ENCODE measurements around the gene PGA4.
"Not testable (repeated sequence)": the region's sequence is repeated elsewhere in the genome, so short reads cannot be mapped to it uniquely, and the experiment has no call there.

The PGA4 gene

GRCh38 chr11:61204502-61205059 is 17.6 kb upstream of the PGA4 start:
- DNase-seq (ENCODE audit: low spot score), result not testable (repeated sequence)

GRCh38 chr11:61207636-61208310 is 14.4 kb upstream of the PGA4 start:
- not testable (repeated sequence) for DNase-seq (ENCODE audit: low spot score)

DNA sequence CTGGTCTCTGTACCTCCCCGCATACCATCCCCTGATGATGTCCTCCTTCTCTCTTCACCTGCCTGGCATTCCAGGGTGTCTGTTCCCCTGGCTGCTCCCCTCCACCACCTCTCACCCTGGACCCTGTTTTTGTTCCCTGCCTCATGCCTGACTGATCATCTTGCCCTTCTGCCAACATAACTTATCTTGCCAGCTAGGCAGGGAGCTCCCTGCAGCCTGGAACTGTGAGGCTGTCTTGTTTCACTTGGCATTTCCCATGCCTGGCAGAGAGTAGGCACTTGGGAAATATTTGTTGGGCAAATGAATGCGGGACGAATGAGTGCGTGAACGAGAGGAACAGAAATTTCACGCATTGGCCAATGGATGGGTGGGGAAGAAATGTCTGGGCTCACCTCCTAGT is 11.5 kb upstream of the PGA4 start:
- DNase-seq (ENCODE audit: low spot score), result not testable (repeated sequence)

- not testable (repeated sequence) for DNase-seq (ENCODE audit: low spot score)
Measured at GRCh38 chr11:61211327-61211952, 10.7 kb upstream of the PGA4 start.

DNA sequence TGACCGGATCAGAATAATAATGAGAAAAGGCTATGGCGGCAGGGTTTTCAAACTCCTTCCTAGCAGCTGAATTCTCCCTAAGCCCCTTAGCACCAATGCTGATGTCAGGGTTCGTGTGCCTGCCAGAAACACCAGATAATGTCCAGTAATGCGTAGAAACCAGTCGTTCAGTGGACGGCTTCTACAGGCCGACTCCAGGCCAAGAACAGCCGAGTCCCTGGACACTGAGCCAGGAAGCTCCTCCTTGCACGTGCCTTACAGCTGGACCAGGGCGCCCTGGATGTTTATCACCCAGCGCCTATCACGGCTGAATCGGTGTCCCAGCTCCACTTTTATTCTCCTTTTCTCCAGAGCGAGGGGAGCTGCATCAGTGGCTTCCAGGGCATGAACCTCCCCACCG is 9.9 kb upstream of the PGA4 start:
- DNase-seq (ENCODE audit: low spot score), result not testable (repeated sequence)

- not testable (repeated sequence) for DNase-seq (ENCODE audit: low spot score)
Measured at GRCh38 chr11:61213711-61214324, 8.3 kb upstream of the PGA4 start.

DNA sequence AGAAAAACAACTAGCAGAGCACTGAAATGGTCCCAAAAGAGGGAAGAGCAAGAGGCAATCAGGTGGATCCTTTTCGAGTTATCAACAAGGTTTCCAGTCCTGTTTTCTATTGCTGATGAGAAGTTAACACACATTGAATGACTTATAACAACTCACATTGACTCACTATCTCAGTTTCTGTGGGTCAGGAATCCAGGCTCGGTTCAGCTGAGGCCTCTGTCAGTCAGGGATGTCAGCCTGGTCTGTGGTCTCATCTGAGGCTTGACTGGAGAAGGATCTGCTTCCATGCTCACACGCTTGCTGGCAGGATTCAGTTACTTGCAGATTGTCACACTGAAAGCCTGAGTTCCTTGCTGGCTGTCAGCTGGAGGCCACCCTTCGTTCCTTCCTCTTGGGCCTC is 3.8 kb upstream of the PGA4 start:
- not testable (repeated sequence) for DNase-seq (ENCODE audit: low spot score)

DNA sequence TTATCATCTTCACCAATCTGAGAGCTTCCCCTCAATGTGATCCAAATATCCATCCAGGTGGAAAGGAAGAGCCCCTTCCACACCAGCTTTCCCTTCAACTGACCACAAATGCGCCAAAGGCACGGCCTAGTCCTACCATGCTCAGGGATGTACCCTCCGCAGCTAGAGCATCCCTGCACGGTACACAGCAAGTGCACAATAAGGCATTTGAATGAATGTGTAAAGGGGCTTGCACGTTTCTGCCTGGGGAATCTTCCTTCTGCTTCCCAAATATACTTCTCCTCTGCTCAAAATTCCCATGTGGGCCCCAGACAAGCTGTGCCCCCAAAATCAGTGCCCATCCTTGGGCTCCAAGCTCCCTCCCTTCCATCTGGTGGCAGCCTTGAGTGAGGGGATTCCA is 3.1 kb upstream of the PGA4 start:
- DNase-seq (ENCODE audit: low spot score), result not testable (repeated sequence)

DNA sequence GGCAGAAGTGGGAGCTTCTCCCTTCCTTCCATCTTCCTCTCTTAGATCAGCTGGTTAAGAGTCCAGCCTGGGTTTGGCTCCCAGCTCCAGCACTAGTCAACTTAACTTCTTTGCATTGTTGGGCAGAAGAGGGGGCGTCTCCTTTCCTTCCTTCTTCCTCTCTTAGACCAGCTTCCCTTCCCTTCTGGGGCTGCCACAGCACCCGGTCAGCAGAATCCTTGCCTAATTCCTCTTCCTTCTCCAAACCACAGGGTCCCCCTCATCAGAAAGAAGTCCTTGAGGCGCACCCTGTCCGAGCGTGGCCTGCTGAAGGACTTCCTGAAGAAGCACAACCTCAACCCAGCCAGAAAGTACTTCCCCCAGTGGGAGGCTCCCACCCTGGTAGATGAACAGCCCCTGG is 545 bp downstream of the PGA4 start:
- DNase-seq (ENCODE audit: low spot score), result not testable (repeated sequence)

GRCh38 chr11:61226457-61227137 is 4.5 kb downstream of the PGA4 start:
- not testable (repeated sequence) for DNase-seq (ENCODE audit: low spot score)

DNA sequence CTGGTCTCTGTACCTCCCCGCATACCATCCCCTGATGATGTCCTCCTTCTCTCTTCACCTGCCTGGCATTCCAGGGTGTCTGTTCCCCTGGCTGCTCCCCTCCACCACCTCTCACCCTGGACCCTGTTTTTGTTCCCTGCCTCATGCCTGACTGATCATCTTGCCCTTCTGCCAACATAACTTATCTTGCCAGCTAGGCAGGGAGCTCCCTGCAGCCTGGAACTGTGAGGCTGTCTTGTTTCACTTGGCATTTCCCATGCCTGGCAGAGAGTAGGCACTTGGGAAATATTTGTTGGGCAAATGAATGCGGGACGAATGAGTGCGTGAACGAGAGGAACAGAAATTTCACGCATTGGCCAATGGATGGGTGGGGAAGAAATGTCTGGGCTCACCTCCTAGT is 7.3 kb downstream of the PGA4 start:
- DNase-seq (ENCODE audit: low spot score), result not testable (repeated sequence)

- DNase-seq (ENCODE audit: low spot score), result not testable (repeated sequence)
Measured at GRCh38 chr11:61231033-61231432, 8.9 kb downstream of the PGA4 start.

- DNase-seq (ENCODE audit: low spot score), result not testable (repeated sequence)
Measured at GRCh38 chr11:61231585-61231984, 9.4 kb downstream of the PGA4 start.

DNA sequence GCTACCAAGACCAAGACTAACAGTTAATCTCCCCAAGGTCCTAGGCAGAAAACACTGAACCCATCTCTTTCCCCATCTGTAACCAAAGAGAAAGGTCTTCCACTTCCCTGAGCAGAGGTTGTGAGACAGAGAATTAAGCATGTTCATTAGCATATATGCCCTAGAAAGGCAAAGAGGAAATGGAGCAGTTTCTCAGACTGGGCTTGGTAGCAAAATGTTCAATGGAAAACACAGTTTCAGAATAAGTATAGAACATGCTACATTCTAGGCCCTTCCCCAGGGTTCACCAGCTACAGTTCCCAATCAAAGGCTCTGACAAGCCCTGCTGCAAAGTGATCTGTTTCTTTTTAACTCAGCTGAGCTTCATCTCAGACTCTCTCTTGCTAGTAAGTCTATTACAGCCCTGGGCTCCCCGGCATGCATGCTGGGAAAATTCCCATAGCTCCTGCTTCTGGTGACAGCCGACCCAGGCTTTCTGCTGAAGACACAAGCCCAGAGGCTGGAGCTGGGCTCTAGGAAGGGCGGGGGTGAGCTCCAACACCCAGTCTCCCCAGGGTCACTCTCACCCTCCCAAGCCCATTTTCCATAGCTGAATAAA is 10.5 kb downstream of the PGA4 start:
- DNase-seq (ENCODE audit: low spot score), result not testable (repeated sequence)

GRCh38 chr11:61237130-61237529 is 15.0 kb downstream of the PGA4 start:
- not testable (repeated sequence) for DNase-seq (ENCODE audit: low spot score)

- not testable (repeated sequence) for DNase-seq (ENCODE audit: low spot score)
Measured at GRCh38 chr11:61240288-61240687, 18.1 kb downstream of the PGA4 start.

DNA sequence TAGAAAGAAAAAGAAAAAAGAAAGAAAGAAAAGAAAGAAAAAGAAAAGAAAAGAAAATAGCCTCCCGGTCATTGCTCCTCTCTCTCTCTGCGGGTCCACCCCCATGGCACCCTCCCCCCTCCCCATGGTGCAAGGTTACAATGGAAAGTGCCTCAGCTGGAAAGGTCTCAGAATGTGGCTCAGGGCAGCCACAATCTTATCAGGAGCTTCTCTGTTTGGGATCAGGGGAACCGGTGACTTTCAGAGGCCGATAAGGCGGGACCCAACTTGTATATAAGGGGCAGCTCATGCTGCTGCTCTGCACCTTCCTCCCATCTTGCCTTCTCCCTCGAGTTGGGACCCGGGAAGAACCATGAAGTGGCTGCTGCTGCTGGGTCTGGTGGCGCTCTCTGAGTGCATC is 18.7 kb downstream of the PGA4 start, which contains the start of gene PGA5:
Gene PGA5 (plus strand): TSS at position 301 of the 400 bp plus-strand sequence. CDS start 52 bp downstream, at position 353.
- DNase-seq (ENCODE audit: low spot score), result not testable (repeated sequence)

DNA sequence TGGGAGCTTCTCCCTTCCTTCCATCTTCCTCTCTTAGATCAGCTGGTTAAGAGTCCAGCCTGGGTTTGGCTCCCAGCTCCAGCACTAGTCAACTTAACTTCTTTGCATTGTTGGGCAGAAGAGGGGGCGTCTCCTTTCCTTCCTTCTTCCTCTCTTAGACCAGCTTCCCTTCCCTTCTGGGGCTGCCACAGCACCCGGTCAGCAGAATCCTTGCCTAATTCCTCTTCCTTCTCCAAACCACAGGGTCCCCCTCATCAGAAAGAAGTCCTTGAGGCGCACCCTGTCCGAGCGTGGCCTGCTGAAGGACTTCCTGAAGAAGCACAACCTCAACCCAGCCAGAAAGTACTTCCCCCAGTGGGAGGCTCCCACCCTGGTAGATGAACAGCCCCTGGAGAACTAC is 19.4 kb downstream of the PGA4 start:
- DNase-seq (ENCODE audit: low spot score), result not testable (repeated sequence)

DNA sequence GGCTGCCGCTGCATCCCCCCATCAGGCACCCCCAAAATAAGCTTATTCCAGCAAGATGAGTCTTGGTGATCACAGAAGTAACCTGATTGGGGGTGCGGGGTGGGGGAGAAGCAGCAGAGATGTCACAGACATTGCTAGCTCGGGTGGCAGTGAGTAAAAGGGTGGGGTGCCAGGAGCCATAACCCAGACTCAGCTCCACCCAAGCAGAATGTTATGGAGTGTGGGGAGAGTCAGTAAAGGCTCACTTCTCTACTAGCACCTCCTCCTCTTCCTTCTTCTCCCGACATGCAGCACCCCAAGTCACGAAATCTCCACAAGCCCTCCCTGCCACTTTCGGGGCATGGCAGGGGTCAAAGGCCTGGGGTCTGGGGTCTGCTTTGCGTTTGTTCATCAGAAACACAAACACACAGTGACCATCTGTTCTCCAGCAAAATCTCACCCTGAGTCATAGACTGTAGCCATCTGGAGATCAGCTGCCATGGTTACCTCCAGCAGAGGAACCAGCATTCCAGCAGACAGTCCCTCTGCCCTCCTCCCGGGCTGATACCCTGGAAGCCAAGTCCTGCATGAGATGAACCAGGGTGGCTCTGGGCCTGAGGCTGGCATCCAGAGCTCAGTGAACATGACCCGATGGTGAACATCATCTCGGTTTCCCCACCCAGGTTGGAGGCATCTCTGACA is 23.3 kb downstream of the PGA4 start:
- DNase-seq (ENCODE audit: low spot score), result not testable (repeated sequence)

- DNase-seq (ENCODE audit: low spot score), result not testable (repeated sequence)
Measured at GRCh38 chr11:61248071-61248470, 25.9 kb downstream of the PGA4 start.

GRCh38 chr11:61249201-61249600 is 27.1 kb downstream of the PGA4 start:
- DNase-seq (ENCODE audit: low spot score), result not testable (repeated sequence)
